Adrenal gland (tissue), 12 donors: ENCODE results near the gene COL4A1. TPM values are rescaled to one million over a fixed set of nuclear protein-coding genes. Genes with fewer than 3 reads are reported as not detected.

Experiments used
- DNase-seq, 7 donors: peaks; one replicate each; pipeline ENCODE4 v3.0.0-alpha.2; 2019 to 2020
- H3K27ac ChIP-seq, 5 donors: fragments of 200-600 bp; sonication (generic) in 4 of 5; 1 replicate in 3 of 5; 2 replicates in 2 of 5; pipeline versions ENCODE4 v1.5.1 to v1.8.0; 2016 to 2020; ENCODE audit warnings: mild to moderate bottlenecking in 1 of 5
- H3K27me3 ChIP-seq: fragments of 200-600 bp; 2 replicates; pipeline ENCODE4 v1.8.0; 2021
- H3K36me3 ChIP-seq, 2 donors: fragments of 200-600 bp; replicated peaks in 1 of 2; 1 replicate in 1 of 2; 2 replicates in 1 of 2; pipeline versions ENCODE4 v1.5.1 to v1.8.0; 2018 to 2022
- H3K4me1 ChIP-seq, 2 donors: fragments of 200-600 bp; replicated peaks in 1 of 2; 1 replicate in 1 of 2; 2 replicates in 1 of 2; pipeline versions ENCODE4 v1.5.1 to v1.8.0; 2018 to 2021
- H3K4me3 ChIP-seq, 4 donors: fragments of 200-600 bp; sonication (generic) in 3 of 4; one replicate each; pipeline ENCODE4 v1.5.1; 2016 to 2018
- H3K9me3 ChIP-seq, 3 donors: fragments of 200-600 bp; sonication (generic) in 1 of 3; replicated peaks in 1 of 3; 1 replicate in 2 of 3; 2 replicates in 1 of 3; pipeline versions ENCODE4 v1.5.1 to v1.8.0; 2016 to 2021
- POLR2A ChIP-seq, 2 donors: fragments of 450-650 bp; IDR thresholded peaks; one replicate each; pipeline ENCODE4 v1.6.1; 2017; ENCODE audit warnings: antibody characterized with exemption in 2 of 2, mild to moderate bottlenecking in 2 of 2, moderate library complexity in 1 of 2
- WGBS, 4 donors: extraction: QIAGEN DNeasy Blood & Tissue Kit in 2 of 4; methylation state at CpG; one replicate each; pipeline versions ENCODE4 v1.1.5 to v1.1.7; 2013 to 2017; 5-methylcytosine and 5-hydroxymethylcytosine counted together
- intact Hi-C, 2 donors: fragments of 100-400 bp; cut with DNase I; formaldehyde crosslinking; loops; one replicate each; pipeline versions ENCODE4 v1.14.1 to v1.15.0; 2022 to 2023
- polyA plus RNA-seq, 3 donors: library from polyadenylated mRNA; stranded (reverse); fragments of 200-250 nt in 2 of 3; fragments of 350-450 nt in 1 of 3; fragmentation: Illumina TruSeq in 1 of 3; extraction: RNeasy Lipid Tissue Mini Kit (QIAGEN cat#74804) in 1 of 3; gene quantifications; one replicate each; pipeline ENCODE4 v1.2.3, GENCODE V29; 2013 to 2014
- total RNA-seq, 9 donors: library from RNA; depleted of rRNA in 4 of 9; stranded (reverse); fragments of >200 nt in 4 of 9; fragments of 120-200 nt in 1 of 9; fragmentation: NEBNext Ultra II Directional in 1 of 9; extraction: Animal tissue kit (Norgen Biotek cat#: 25700) in 1 of 9; gene quantifications; one replicate each; pipeline versions ENCODE4 v1.1.0 to v1.2.4, GENCODE V29; 2013 to 2023
- TF ChIP-seq, protein P1 (sequence below), 6 experiments: fragments of 450-650 bp in 4 of 6; fragments of 200-600 bp in 2 of 6; sonication (generic) in 1 of 6; IDR thresholded peaks; 1 replicate in 5 of 6; 2 replicates in 1 of 6; pipeline versions ENCODE4 v1.5.1 to v1.8.0; 2016 to 2021; ENCODE audit warnings: antibody characterized with exemption in 6 of 6, mild to moderate bottlenecking in 2 of 6, moderate library complexity in 1 of 6
- donor health status: healthy with polysubstance abuse.
- donor health status: Bipolar disorder and iron deficiency.
- donor health status: DM: yes; HTN: yes; CAD: no.
- donor health status: DM: no; HTN: no; CAD: no.
- donor health status: DM: no; HTN: no; CAD: no.
- donor health status: DM: yes; HTN: yes; CAD: no.

The COL4A1 gene
- total and polyA plus RNA-seq, 12 donors = 62.4 to 364 (median 183) TPM

- peak in 1 of 7 donors; percentile 45 for DNase-seq
- TF ChIP-seq, protein P1, sequence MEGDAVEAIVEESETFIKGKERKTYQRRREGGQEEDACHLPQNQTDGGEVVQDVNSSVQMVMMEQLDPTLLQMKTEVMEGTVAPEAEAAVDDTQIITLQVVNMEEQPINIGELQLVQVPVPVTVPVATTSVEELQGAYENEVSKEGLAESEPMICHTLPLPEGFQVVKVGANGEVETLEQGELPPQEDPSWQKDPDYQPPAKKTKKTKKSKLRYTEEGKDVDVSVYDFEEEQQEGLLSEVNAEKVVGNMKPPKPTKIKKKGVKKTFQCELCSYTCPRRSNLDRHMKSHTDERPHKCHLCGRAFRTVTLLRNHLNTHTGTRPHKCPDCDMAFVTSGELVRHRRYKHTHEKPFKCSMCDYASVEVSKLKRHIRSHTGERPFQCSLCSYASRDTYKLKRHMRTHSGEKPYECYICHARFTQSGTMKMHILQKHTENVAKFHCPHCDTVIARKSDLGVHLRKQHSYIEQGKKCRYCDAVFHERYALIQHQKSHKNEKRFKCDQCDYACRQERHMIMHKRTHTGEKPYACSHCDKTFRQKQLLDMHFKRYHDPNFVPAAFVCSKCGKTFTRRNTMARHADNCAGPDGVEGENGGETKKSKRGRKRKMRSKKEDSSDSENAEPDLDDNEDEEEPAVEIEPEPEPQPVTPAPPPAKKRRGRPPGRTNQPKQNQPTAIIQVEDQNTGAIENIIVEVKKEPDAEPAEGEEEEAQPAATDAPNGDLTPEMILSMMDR (IDR thresholded peaks at IDR 0.05) = no peak
- TF ChIP-seq POLR2A (IDR thresholded peaks at IDR 0.05) = no peak
- WGBS, 4 donors = 76 to 86% (median 85%) methylated on average over 14 of the region's 14 CpGs
- no peaks in the 10 kb centered on the region for H3K9me3 ChIP-seq
- H3K27ac ChIP-seq = peak overlapping the region in 1 of 5 donors; percentile 46
- H3K4me1 ChIP-seq = peaks cover 0 to 16% of the 10 kb centered on the region in 2 donors
- H3K4me3 ChIP-seq = no peak overlapping the region
- peaks cover 0 to 4% of the 10 kb centered on the region in 2 donors for H3K36me3 ChIP-seq
- intact Hi-C loops = no loop called here
- H3K27me3 ChIP-seq = no peaks in the 10 kb centered on the region
These were observed 20.7 kb downstream of the COL4A1 start for GRCh38 chr13:110285991-110286832.

DNA sequence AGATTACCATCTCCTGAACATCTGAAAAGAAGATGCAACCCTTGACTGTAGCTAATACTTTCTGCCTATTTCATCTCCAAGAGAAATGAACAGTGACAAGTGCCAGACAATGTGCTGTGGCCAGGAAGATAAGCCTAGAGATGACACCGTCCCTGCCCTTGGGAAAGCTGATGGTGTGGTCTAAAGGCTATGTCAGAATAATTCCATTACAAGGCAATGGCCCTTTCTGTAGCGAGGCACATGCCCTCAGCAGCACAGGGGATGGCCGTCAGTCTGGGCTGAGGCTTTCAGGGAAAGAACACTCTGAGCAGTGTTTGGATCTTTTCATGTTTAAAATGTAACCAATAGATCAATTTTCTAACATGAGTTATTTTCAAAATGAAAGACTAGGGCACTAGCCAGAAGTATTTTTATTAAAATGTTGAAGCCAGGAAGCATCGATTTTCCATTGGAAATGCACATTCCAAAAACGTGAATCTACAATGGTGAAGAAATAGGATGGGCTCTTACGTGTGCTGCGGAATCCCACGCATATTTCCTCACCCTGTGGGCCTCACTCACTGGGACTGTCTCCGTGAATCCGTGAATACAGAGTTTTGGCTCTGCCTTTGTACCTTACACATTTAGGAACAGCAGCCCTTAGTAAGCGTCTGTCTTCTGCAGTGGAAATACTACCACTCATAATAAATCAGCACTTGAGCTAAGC, 22.0 kb downstream of the COL4A1 start:
- Histone ChIP-seq H3K27me3 (no peaks in the 10 kb centered on the region), H3K27ac (peak overlapping the region in 1 of 5 donors; percentile 27), H3K9me3 (no peaks in the 10 kb centered on the region), H3K4me3 (no peak overlapping the region), H3K4me1 (peaks cover 0 to 16% of the 10 kb centered on the region in 2 donors), H3K36me3 (peaks cover 0 to 4% of the 10 kb centered on the region in 2 donors)
- DNase-seq = peak in 1 of 7 donors; percentile 29
- intact Hi-C loops = no loop called here
- 82 to 84% (median 82%) methylated on average over 11 of the region's 11 CpGs for WGBS, 4 donors
- no peak for TF ChIP-seq POLR2A (IDR thresholded peaks at IDR 0.05)
- TF ChIP-seq, protein P1 (IDR thresholded peaks at IDR 0.05) = no peak

GRCh38 chr13:110283736-110284517, 23.0 kb downstream of the COL4A1 start:
- no peak for TF ChIP-seq POLR2A (IDR thresholded peaks at IDR 0.05)
- TF ChIP-seq, protein P1 (IDR thresholded peaks at IDR 0.05) = no peak
- Histone ChIP-seq H3K27ac (no peak overlapping the region), H3K4me3 (no peak overlapping the region), H3K9me3 (no peaks in the 10 kb centered on the region), H3K36me3 (no peaks in the 10 kb centered on the region), H3K27me3 (no peaks in the 10 kb centered on the region), H3K4me1 (peaks cover 0 to 16% of the 10 kb centered on the region in 2 donors)
- intact Hi-C loops = no loop called here
- DNase-seq = peak in 1 of 7 donors; percentile 49
- 66 to 81% (median 78%) methylated on average over 2 to 7 of the region's 7 CpGs for WGBS, 4 donors
